RKO (cell line): ENCODE measurements around the gene EEF2.
"Not testable (repeated sequence)": the region's sequence is repeated elsewhere in the genome, so short reads cannot be mapped to it uniquely, and the experiment has no call there.

Experiments
- DNase-seq: peaks from one replicate; pipeline ENCODE4 v3.0.0-alpha.2; 2016; ENCODE audit warnings: low spot score

EEF2 gene

GRCh38 chr19:4014541-4015491 is 29.6 kb upstream of the EEF2 start:
- no peak for DNase-seq

DNA sequence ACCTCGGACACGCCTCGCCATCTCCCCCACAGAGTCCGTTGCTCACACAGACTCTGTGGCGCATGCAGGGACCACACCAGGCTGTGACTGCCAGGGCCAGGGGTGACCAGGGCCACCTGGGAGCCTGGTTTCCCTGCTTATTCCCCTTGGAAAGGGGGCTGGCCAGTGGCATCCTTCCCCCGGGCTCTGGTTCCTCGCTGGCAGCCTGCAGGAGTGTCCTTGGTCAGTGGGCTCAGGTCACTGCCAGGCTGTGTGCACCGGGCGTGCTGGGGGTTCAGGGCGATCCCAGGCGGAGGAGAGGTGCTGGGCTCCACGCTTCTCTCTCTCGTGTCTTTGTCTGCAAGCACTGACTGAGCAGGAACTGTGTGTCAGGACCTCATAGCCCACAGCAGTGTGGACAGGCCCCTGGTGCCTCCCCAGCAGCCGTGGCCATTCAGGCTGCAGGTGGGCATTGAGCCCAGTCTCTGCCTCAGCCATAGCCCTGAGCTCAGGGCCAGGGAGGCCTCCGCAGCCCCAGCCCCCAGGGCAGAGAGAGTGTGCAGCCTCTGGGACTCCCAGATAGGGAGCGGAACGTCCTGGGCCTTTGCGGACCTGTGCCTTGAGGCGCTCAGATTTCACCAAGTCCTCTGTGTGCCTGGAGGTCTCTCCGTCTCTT is 28.8 kb upstream of the EEF2 start:
- DNase-seq, result no peak

- no peak for DNase-seq
Observed at GRCh38 chr19:4012975-4013634, 27.8 kb upstream of the EEF2 start.

- DNase-seq, result no peak
Observed at GRCh38 chr19:4012092-4012974, 27.1 kb upstream of the EEF2 start.

- not testable (repeated sequence) for DNase-seq
Observed at GRCh38 chr19:4011430-4011829, 26.2 kb upstream of the EEF2 start.

GRCh38 chr19:4010808-4011110 is 25.5 kb upstream of the EEF2 start:
- no peak for DNase-seq

- no peak for DNase-seq
Observed at GRCh38 chr19:4009990-4010807, 24.9 kb upstream of the EEF2 start.

DNA sequence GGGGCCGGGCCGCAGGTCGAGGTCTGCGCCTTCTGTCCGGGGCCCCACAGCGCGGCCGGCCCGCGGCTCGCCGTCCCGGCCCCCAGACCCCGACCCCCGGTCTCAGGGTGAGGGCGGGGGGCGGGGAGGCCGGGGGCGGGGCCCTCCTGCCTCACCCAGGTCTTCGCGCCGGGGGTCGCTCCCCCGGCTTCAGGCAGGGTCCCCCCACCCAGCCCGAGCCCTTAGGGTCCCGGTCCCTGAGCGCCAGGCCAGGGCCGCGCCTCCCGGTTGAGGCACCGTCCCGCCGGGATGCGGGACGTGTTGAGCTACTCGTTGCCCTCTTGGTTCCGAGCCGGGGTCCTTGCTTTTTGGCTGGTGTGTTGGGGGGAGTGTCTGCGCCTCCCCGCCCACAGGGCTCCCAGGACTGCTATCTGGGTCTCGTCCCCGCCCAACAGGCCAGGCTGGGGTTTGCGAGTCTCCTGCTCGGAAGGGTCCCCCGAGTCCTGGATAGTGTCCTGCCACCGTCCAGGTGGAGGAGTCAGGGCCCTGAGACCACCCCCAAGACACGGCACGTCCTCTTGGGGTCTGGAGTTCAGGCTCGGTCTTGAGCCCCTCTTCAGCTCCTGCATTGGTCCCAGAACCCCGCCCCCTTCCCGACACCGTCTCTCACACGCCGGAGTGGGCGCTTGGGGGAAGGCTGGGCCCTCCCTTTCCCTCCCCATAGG is 22.7 kb upstream of the EEF2 start:
- no peak for DNase-seq

DNA sequence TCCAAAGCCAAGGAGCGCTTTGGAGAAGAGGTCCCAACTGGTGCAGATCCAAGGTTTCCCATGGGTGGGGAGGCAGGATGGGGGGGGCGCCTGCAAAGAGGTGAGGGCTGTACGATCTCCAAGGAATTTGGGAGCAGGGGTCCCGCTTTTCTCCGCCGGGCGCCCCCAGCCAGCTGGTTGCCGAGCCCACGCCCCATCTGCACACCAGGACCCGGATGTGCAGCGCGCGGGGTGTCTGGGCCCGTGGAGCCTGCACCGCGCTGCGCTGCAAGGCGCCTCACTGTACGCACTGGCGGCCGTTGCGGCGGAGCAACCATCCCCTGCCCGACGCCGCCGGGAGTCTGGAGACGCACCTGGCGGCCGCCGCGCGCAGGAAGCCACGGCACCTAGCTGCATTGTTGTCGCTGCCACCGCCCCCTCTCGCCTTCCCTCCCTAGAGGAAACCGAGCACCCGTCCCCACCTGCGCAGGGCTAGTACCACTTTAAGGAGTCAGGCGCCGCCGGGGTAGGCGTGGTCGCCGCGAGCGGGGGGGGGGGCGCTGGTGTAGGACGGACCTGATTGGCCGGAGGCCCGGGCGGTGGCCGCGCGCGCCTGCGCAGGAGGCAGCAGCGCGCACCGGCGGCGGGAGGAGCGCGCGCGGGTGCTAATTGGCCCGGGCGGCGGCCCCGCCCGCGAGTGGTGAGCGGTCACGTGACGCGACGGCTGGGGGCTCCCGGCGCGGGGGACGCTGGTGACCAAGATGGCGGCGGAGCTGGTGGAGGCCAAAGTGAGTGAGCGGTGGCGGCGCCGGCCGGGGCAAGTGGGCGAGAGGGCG is 22.0 kb upstream of the EEF2 start, which contains the start of gene PIAS4:
PIAS4 (plus strand) TSS at position 716 of the 815 bp plus-strand sequence; CDS start at position 741, 25 bp downstream.
- DNase-seq, result peak; percentile 94

- DNase-seq, result not testable (repeated sequence)
Observed at GRCh38 chr19:4005436-4005835, 20.2 kb upstream of the EEF2 start.

- not testable (repeated sequence) for DNase-seq
Observed at GRCh38 chr19:4000798-4001197, 15.5 kb upstream of the EEF2 start.

DNA sequence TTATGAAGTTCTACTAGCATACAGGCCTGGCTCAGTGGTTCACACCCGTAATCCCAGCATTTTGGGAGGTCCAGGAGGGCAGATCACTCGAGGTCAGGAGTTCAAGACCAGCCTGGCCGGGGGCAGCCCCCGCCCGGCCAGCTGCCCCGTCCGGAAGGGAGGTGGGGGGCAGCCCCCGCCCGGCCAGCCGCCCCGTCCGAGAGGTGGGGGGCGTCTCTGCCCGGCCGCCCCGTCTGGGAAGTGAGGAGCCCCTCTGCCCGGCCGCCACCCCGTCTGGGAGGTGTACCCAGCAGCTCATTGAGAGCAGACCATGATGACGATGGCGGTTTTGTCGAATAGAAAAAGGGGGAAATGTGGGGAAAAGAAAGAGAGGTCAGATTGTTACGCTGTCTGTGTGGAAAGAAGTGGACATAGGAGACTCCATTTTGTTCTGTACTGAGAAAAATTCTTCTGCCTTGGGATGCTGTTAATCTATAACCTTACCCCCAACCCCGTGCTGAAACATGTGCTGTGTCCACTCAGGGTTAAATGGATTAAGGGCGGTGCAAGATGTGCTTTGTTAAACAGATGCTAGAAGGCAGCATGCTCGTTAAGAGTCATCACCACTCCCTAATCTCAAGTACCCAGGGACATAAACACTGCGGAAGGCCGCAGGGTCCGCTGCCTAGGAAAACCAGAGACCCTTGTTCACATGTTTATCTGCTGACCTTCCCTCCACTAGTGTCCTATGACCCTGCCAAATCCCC is 13.6 kb upstream of the EEF2 start:
- DNase-seq, result not testable (repeated sequence)

GRCh38 chr19:3995607-3996006 is 10.3 kb upstream of the EEF2 start:
- no peak for DNase-seq

GRCh38 chr19:3990815-3991117 is 5.5 kb upstream of the EEF2 start:
- DNase-seq, result no peak

DNA sequence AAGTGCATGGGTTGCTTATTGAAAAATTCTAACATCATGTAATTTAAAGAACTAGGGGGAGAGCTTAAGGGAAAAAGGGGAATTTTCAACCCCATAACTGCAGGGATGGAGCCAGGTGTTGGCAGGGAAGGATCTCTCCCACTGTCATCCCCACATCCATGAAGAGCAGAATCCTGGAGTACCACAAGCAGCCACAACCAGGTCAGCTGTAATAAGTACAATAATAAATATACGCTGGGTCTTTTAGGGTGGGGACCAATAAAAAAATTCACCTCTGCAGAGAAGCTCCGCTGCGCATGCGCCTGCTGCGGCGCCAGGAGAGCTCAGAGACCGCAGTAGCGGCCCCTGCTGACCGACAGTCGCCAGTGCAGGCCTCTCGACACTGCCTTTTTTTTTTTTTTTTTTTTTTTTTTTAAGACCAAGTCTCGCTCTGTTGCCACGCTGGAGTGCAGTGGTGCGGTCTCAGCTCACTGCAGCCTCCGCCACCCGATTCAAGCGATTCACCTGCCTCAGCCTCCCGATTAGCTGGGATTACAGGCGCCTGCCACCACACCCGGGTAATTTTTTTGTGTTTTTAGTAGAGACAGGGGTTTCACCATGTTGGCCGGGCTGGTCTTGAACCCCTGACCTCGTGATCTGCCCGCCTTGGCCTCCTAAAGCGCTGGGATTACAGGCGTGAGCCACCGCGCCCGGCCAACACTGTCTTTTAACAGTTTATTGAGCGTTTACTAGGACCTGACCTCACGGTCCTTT is 2.5 kb upstream of the EEF2 start:
- peak; percentile 88 for DNase-seq

DNA sequence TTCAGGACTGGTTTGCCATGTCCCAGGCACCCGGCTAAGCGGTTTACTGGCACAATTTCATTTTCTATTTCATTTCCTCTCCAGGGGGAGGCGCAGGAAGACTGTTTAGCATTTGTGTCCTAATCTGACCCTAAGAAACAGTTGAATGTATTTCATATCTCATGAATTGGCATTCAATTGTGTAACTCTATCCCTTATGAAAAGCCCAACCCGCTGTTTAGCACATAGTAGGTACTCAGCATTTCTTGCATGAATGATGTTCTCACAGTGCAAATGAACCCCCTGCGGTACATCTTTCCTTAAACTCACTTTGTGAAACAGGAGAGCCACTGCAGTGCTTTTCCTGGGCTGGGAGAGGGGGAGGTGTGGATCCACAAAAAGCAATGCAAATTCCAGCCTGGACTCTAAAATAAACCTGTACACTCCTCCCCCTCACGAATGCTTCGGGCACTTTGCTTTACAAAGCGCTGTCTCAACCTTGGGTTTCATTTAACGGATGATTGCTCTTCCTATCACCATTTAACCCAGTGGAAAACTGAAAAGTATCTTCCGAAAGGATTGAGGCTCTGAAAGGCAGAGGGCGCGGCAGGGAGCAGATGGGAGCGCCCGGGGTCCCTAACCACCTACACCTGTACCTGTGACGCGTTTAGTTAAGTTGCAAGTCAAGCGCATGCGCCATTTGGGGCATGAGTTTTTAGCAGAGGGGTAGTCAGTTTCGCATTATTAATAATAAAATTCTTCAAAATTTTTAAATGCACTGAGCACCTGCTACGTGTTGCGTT is 1.2 kb upstream of the EEF2 start:
- peak; percentile 93 for DNase-seq

GRCh38 chr19:3985643-3986259 is 488 bp upstream of the EEF2 start:
- no peak for DNase-seq
